NCI-H524 (cell line): Measurements from ENCODE around the gene OMG.
"Not testable (repeated sequence)": the region's sequence is repeated elsewhere in the genome, so short reads cannot be mapped to it uniquely, and the experiment has no call there.

Experiments
- DNase-seq, 2 experiments: peaks; one replicate each; lab custom pipeline; 2025; lab: John Stamatoyannopoulos, UW

The OMG gene

DNA sequence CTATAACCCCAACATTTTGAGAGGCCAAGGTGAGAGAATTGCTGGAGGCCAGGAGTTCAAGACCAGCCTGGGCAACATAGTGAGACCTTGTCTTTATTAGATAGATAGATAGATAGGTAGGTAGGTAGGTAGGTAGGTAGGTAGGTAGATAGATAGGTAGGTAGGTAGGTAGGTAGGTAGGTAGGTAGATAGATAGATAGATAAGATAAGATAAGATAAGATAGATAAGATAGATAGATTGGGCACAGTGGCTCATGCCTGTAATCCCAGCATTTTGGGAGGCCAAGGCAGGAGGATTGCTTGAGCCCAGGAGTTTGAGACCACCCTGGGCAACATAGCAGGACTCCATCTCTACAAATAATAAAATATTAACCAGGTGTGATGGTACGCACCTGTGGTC is 34.1 kb downstream of the OMG start:
- DNase-seq = not testable (repeated sequence)

DNA sequence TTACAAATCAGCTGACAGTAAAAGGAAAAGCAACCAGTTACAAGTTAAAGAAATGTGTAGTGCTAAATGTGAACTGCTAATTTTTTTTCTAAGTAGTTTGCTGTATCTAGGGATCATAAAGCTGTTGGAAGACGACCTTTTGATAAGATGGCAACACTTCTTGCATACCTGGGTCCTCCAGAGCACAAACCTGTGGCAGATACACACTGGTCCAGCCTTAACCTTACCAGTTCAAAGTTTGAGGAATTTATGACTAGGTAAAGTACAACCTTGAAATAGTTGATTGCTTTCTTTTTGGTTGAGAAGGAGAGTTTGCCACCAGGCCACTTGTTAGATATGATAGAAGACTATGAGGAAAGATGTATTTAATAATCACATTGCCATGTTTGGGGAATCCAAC is 35.4 kb downstream of the OMG start:
- no peak for DNase-seq

DNA sequence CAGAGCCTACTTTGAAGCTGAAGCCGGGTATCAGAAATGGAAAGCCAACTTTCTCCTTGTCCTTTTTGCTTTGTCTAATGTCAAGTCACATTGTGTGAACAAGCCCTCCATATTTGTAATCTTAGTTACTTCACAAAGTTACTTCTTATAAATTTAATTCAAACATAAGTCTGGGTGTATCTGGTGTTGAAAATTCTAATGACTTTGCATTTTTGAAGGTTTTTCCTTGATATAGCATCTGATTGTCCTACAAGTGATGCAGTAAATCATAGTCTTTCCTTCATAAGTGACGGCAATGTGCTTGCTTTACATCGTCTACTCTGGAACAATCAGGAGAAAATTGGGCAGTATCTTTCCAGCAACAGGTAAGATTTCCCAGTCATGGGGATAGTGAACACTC is 36.9 kb downstream of the OMG start:
- no peak for DNase-seq

DNA sequence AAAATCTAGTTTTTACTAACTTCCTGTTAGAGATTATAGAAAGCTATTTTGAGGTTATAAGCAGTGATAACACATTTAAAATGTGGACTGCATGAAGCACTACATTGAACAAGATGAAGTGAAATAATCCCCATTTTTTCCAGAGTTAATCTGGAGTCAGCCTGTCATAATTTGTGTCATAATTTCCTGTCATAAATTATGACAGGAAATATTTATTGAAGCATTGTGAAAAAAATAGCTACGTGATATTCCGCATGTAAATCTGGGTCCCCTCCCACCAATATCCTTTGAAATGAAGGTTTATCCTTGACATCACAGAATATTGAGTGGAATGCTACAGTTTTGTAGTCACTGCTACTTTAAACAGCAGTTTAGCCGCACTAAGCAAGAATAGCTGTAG is 40.1 kb downstream of the OMG start:
- no peak for DNase-seq

DNA sequence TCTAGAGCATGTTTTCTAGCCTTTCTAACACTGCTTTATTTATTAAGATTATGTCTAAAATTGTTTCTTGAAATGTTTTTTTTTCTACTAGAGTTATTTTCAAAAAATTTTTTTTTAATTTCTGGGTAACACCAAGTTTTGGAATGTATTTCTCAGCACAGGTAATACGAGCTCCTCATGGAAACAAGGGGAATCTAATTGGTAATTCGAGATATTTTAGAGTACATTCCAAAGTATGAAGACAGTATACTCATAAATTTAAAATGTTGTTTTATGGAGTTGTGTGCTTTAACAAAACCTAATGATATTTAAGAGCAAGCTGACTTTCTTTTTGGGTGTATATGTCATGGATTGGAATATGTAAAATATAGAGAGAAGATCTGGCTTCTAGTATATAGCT is 42.4 kb downstream of the OMG start:
- no peak for DNase-seq

DNA sequence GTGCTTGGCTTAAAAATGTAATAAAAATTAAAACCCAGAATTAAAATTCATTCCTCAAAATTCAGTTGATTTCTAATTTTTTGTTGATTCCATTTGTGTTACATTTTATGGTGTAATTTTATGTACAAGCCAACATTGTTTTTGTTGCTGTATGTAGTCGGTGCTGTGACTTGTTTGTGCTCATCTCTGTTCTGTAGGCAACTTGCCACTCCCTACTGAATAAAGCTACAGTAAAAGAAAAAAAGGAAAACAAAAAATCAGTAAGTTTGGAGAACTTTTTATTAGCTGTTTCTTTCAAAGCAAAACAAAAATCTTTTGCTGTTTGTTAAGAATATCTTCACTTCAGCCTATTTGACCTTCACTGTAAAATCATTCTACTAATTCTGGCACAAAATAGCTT is 44.3 kb downstream of the OMG start:
- DNase-seq = no peak

DNA sequence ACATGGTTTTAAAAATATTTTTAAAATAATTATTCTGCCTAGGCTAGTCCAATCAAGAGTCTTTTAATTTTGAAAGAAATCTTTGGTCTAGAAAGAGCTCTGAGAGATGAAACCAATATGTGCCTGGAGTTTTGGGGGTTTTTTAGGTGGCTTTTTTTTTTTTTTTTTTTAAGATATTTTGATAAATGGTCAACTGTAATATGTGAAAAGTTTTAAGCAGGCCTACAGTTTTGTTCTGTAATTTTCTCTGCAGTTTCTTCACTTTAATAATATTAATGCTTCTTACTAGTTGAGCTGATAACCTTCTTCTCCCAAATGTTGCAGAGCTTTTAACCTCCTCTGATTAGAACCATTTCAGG is 45.1 kb downstream of the OMG start:
- no peak for DNase-seq

DNA sequence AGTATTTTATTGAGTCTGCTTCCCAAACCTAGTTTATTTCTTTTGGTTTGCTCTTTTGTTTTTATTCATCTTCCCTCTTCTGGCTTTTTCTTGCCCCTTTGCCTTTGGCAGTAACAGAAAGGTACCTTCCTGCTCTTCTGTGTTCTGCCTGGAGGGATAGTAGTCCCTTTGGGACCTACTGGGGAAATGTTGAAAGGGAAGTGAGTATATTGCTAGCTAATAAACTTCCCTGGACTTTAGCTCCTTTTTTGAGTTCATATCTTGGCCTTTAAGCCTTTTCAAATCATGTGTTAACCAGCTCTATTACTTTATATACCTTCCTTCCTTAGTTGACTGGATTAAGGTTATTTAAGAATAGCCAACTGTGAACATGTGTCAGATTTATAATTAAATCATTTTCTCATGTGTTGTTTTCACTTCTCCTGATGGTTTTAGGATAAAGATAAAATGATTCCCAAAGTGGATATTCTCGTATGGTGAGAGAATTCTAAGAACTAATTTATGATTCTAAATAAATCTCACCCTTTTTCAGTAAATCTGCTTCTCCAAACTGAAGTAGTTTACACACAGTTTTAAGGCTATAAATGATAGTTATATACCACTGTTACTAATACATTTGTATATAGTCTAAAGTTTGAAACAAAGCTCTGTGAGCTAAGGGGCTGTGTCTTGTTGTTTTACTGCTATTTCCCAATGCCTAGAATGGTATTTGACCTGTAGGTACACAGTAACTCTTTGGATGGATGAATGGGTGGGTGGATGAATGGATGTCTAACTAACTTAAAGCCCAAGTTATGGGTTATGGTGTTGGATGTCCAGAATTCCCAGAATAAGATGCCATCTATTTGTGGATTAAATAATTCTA is 45.7 kb downstream of the OMG start:
- no peak for DNase-seq

DNA sequence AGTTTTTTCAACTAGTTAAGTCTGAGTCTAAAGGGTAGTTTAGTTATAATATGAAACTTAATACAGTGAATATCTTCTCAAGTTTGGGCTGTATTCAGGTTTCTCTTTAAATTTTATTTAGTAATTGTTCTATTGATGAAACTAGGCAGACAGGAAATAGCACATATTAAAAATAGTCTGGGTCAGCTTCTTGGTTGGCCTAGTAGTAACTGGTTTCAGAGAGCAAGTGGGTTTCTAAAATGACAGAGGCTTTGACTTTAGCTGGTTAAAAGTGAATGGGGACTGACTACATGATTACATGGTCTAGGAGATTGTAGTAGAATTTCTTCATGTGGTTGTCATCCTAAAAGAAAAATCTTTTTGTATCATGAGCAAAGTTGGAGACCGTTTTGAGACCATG is 46.8 kb downstream of the OMG start:
- DNase-seq = no peak

DNA sequence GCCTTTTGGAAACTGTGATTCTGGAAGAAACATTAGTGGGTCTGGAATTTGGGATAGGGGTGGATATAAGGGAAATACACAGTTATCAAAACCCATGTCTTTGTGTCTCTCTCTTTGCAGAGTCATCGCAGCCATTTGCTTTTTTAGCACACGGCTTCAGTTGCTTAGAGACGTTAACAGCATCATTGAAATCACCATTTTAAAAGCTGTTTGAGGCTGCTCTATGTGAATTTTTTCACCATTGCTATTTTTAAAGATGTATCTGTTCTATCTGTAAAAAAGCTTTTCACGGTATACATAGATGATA is 47.3 kb downstream of the OMG start:
- DNase-seq = no peak

DNA sequence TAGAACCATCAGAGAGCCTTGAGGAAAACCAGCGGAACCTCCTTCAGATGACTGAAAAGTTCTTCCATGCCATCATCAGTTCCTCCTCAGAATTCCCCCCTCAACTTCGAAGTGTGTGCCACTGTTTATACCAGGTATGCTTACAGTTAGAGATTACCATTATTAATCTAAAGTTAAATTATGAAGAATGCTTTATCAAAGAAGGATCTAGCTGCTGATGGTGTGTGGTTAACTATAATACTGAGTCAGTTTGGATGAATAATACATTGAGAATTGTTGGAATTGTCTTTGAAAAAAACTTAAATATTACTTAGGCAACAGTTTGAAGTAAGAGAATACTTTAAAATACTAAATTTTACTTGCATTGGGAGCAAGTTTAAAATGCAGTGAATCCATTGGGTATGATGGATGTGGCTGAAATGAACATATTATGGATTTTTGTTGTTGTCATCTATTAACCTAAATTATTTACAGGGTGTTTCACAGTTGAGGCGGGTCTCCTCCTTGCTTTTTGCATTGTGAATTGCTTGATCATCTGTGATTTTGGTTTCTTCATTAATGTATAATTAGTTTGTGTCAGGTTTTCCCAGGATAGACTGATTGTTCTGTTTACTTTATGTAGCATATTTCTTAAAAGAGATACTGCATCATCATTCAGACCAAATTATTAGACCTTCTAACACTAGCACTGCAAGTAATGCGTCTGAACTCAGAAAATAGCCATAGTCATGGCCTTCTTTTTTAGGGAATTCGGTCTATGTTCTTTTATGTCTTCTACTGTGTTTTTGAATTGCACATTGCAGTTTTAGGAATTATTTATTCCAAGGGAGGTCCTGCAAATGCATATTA is 47.8 kb downstream of the OMG start:
- no peak for DNase-seq
